ENCODE measurements around the gene ARHGEF11. TPM values are rescaled to one million over a fixed set of nuclear protein-coding genes. Genes with fewer than 3 reads are reported as not detected.

Gene ARHGEF11
- total RNA-seq, 4 donors from 2014 or later = 29.3 to 76.3 (median 35.7) TPM

DNA sequence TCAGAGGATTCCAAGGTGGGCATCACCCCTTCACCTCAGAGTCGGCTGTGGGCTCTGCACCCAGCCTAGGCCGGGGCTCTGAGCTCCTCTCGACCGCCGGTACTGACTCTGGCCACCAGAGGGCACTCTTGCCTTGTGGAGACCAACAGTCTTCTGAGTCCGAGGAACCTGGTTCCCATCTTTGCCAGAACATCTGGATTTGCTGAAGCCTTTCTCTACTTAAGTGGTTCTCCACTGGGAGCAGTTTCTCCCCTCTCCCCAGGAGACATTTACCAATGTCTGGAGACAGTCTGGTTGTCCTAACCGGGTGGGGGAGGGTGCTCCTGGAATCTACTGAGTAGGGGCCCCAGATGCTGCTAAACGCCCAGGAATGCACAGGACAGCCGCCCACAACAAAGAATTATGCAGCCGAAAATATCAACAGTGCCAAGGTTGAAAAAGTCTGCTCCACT lies 44.7 kb upstream of the ARHGEF11 start:
- TF ChIP-seq, protein P1, sequence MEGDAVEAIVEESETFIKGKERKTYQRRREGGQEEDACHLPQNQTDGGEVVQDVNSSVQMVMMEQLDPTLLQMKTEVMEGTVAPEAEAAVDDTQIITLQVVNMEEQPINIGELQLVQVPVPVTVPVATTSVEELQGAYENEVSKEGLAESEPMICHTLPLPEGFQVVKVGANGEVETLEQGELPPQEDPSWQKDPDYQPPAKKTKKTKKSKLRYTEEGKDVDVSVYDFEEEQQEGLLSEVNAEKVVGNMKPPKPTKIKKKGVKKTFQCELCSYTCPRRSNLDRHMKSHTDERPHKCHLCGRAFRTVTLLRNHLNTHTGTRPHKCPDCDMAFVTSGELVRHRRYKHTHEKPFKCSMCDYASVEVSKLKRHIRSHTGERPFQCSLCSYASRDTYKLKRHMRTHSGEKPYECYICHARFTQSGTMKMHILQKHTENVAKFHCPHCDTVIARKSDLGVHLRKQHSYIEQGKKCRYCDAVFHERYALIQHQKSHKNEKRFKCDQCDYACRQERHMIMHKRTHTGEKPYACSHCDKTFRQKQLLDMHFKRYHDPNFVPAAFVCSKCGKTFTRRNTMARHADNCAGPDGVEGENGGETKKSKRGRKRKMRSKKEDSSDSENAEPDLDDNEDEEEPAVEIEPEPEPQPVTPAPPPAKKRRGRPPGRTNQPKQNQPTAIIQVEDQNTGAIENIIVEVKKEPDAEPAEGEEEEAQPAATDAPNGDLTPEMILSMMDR (IDR thresholded peaks at IDR 0.05; ENCODE audit: low read depth) = no peak

DNA sequence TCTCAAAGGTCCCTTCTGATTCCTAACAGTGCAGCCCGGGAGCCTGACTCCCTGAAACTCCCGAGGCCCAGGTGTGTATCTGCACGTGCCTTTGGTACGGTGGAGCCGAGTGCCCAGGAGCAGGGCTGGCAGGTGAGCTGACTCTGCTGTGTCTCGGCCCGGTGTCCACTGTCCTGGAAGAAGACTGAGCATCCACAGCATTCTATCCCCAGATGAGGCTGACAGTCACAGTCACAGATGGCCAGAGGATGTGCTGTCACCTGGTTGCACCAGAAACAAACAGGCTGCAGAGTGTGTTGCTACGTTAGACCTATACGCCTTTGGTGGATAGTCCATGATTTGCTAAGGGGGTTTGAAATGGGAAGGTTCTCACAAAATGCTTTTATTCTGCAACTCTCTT lies 44.2 kb upstream of the ARHGEF11 start:
- TF ChIP-seq, protein P1 (IDR thresholded peaks at IDR 0.05; ENCODE audit: low read depth) = no peak

DNA sequence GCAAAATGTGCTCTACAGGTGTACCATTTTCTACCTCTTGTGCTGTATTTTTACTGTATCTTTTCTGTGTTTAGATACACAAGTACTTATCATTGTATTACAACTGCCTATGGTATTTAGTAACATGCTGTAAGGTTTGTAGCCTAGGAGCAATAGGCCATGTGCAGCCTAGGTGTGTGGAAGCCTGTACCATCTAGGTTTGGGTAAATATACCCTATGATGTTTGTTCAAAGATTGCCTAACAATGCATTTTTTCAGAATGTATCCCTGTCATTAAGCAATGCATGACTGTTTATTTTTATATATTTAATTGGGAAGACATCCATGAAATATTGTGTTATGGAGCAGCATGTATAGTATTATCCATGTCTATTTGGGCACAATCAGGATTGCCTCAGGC lies 43.1 kb upstream of the ARHGEF11 start:
- TF ChIP-seq, protein P1 (IDR thresholded peaks at IDR 0.05; ENCODE audit: low read depth) = no peak

DNA sequence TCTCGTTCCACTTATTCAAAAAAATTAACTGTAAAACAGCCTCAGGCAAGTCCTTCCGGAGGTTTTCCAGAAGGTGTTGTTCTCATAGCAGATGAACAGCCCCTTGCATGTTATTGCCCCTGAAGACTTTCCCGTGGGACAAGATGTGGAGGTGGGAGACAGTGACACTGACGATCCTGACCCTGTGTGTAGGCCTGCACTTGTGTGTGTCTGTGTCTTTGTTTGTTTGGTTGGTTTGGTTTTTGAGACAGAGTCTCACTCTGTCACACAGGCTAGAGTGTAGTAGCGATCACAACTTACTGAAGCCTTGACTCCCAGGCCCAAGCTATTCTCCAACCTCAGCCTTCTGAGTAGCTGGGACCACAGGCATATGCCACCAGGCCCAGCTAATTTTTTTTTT lies 41.5 kb upstream of the ARHGEF11 start:
- TF ChIP-seq, protein P1 (IDR thresholded peaks at IDR 0.05; ENCODE audit: low read depth) = no peak

DNA sequence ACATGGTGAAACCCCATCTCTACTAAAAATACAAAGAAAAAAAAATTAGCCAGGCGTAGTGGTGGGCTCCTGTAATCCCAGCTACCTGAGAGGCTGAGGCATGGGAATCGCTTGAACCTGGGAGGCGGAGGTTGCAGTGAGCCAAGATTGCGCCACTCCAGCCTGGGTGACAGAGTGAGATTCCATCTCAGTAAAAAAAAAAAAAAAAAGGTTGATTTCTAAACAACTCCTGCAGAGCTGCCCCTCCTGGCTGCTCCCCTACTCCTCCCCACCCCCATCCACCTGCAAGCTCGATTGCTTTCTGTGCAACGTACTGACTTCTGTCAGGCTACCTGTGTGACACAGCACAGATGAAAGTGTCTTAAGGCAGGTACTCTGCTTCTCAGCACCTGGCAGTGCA lies 40.8 kb upstream of the ARHGEF11 start:
- TF ChIP-seq, protein P1 (IDR thresholded peaks at IDR 0.05; ENCODE audit: low read depth) = no peak

DNA sequence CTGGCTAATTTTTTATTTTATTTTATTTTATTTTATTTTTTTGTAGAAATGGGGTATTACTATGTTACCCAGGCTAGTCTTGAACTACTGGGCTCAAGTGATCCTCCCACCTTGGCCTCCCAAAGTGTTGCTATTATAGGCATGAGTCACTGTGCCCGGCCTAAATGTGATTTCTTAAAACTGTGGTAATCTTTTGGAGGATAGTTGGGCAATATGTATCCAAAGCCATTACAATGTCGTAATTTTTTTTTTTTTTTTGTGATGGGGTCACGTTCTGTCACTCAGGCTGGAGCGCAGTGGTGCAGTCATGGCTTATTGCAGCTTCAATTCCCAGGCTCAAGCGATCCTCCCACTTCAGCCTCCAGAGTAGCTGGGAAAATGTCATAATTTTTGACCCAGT lies 39.9 kb upstream of the ARHGEF11 start:
- TF ChIP-seq, protein P1 (IDR thresholded peaks at IDR 0.05; ENCODE audit: low read depth) = no peak

DNA sequence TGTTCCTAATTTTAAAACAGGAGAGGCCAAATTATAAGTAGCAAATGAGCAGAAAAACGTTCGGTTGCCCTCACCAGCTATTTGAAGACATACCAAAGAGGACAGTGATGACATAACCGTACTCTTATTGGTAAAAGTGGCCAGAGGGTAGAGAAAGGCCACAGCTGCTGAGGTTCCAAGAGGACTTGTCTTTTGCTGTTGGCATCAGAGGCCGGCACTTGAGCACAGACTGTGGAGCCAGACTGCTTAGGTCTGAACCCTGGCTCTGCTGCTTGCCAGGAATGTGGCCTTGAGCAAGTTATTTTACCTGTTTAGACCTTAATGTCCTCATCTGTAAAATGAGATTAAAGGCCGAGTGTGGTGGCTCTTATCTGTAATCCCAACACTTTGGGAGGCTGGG lies 39.2 kb upstream of the ARHGEF11 start:
- TF ChIP-seq, protein P1 (IDR thresholded peaks at IDR 0.05; ENCODE audit: low read depth) = no peak
